HCT116 (cell line): Measurements from ENCODE around the gene VWF. TPM values are rescaled to one million over a fixed set of nuclear protein-coding genes. Genes with fewer than 3 reads are reported as not detected.

ENCODE experiments used
- ATAC-seq: fragments of 200-7000 bp; cut with Tn5 transposase; 2 replicates; pipeline ENCODE4 v1.9.1; 2020; ENCODE audit warnings: mild to moderate bottlenecking, moderate library complexity
- BruUV-seq: library from RNA; stranded (reverse); fragments of 400-500 nt; replicated peaks from 2 replicates; lab custom pipeline; 2021; lab: Mats Ljungman, UMichigan
- CTCF ChIA-PET: fragments of 300-600 bp; sonication (Branson Sonifier 250); formaldehyde crosslinking; loops from one replicate; lab custom pipeline; 2021; ENCODE audit warnings: antibody characterized with exemption; lab: Charles Lee
- POLR2A ChIA-PET: fragments of 300-600, 350-600 bp; sonication (Branson Sonifier 250); formaldehyde crosslinking; loops from one replicate; lab custom pipeline; 2021; ENCODE audit warnings: antibody characterized with exemption; lab: Charles Lee
- RAD21 ChIA-PET, 2 experiments: fragments of 300-600 bp; sonication (Branson Sonifier 250); formaldehyde crosslinking; loops; one replicate each; lab custom pipeline; 2023; ENCODE audit warnings: low total read pairs in 2 of 2; ENCODE audit not compliant: uncharacterized antibody in 2 of 2, unreplicated experiment in 2 of 2, low non-redundant PET in 1 of 2; lab: Charles Lee
- DNase-seq: peaks from one replicate; pipeline ENCODE4 v3.0.0-alpha.2; 2010; ENCODE audit warnings: low read depth, low spot score
- H2AFZ ChIP-seq: fragments of 200-600 bp; shearing (Covaris generic), sonication (generic); 2 replicates; pipeline ENCODE4 v1.6.1; 2017; ENCODE audit warnings: low read depth, mixed run types, mixed read lengths, antibody characterized with exemption, low read length; ENCODE audit not compliant: poor library complexity, severe bottlenecking
- H3K27ac ChIP-seq: 2 replicates; pipeline ENCODE4 v1.5.1; 2012; ENCODE audit warnings: low read depth, low read length
- H3K27me3 ChIP-seq: fragments of 200-600 bp; sonication (generic); 2 replicates; pipeline ENCODE4 v1.6.1; 2016; ENCODE audit warnings: mixed run types, low read length, mixed read lengths; ENCODE audit not compliant: insufficient read depth
- H3K36me3 ChIP-seq, 2 experiments: fragments of 200-500 bp in 1 of 2; fragments of 200-600 bp in 1 of 2; sonication (Bioruptor generic) in 1 of 2; sonication (generic) in 1 of 2; 2 replicates each; pipeline versions ENCODE4 v1.5.1 to v1.6.1; 2014 to 2016; ENCODE audit warnings: low read length in 2 of 2, inconsistent platforms in 1 of 2, mixed read lengths in 1 of 2, mixed run types in 1 of 2; ENCODE audit not compliant: insufficient read depth in 2 of 2, control insufficient read depth in 1 of 2
- H3K4me1 ChIP-seq, 2 experiments: fragments of 200-600 bp in 1 of 2; sonication (generic) in 1 of 2; 2 replicates each; pipeline versions ENCODE4 v1.5.1 to v1.6.1; 2012 to 2017; ENCODE audit warnings: low read length in 2 of 2, inconsistent platforms in 1 of 2, mild to moderate bottlenecking in 1 of 2, mixed read lengths in 1 of 2, mixed run types in 1 of 2, moderate library complexity in 1 of 2; ENCODE audit not compliant: insufficient read depth in 2 of 2, control insufficient read depth in 1 of 2
- H3K4me2 ChIP-seq: fragments of 200-600 bp; sonication (generic); 2 replicates; pipeline ENCODE4 v1.6.1; 2017; ENCODE audit warnings: mixed run types, low read length, mixed read lengths
- H3K4me3 ChIP-seq, 2 experiments: fragments of 200-600 bp in 1 of 2; sonication (generic) in 1 of 2; replicated peaks in 1 of 2; 2 replicates each; pipeline ENCODE4 v1.5.1; 2011 to 2016; ENCODE audit warnings: low read length in 2 of 2, control low read depth in 1 of 2, low read depth in 1 of 2, mild to moderate bottlenecking in 1 of 2, mixed read lengths in 1 of 2, mixed run types in 1 of 2
- H3K79me2 ChIP-seq: fragments of 200-600 bp; sonication (generic); 2 replicates; pipeline ENCODE4 v1.6.1; 2017; ENCODE audit warnings: mild to moderate bottlenecking, mixed run types, low read length, moderate library complexity, mixed read lengths; ENCODE audit not compliant: insufficient read depth
- H3K9ac ChIP-seq: fragments of 200-600 bp; sonication (generic); 2 replicates; pipeline ENCODE4 v1.6.1; 2016; ENCODE audit warnings: low read length, mixed read lengths
- H3K9me2 ChIP-seq: fragments of 200-600 bp; sonication (generic), shearing (Covaris generic); 2 replicates; pipeline ENCODE4 v1.6.1; 2017; ENCODE audit warnings: mixed run types, mild to moderate bottlenecking, moderate library complexity; ENCODE audit not compliant: insufficient read depth
- H3K9me3 ChIP-seq, 2 experiments: fragments of 200-500 bp in 1 of 2; fragments of 200-600 bp in 1 of 2; sonication (Bioruptor generic) in 1 of 2; sonication (generic) in 1 of 2; 2 replicates each; pipeline ENCODE4 v1.6.1; 2014 to 2017; ENCODE audit warnings: low read length in 2 of 2, mixed read lengths in 2 of 2, inconsistent platforms in 1 of 2, low read depth in 1 of 2, mild to moderate bottlenecking in 1 of 2, mixed run types in 1 of 2, moderate library complexity in 1 of 2; ENCODE audit not compliant: control insufficient read depth in 1 of 2, insufficient read depth in 1 of 2
- H4K20me1 ChIP-seq: fragments of 200-600 bp; sonication (generic), shearing (Covaris generic); 2 replicates; pipeline ENCODE4 v1.6.1; 2017; ENCODE audit warnings: mixed run types, mild to moderate bottlenecking, moderate library complexity; ENCODE audit not compliant: insufficient read depth
- ELF1 ChIP-seq: IDR thresholded peaks from 2 replicates; pipeline ENCODE4 v1.6.1; 2012; ENCODE audit warnings: low read depth, borderline replicate concordance
- EZH2 ChIP-seq: fragments of 200-600 bp; sonication (generic); IDR thresholded peaks from 2 replicates; pipeline ENCODE4 v1.6.1; 2017; ENCODE audit warnings: antibody characterized with exemption, mixed run types
- FOSL1 ChIP-seq: IDR thresholded peaks from 2 replicates; pipeline ENCODE4 v1.6.1; 2012; ENCODE audit warnings: low read depth
- MAX ChIP-seq: IDR thresholded peaks from 2 replicates; pipeline ENCODE4 v1.6.1; 2012
- POLR2A ChIP-seq: IDR thresholded peaks from 2 replicates; pipeline ENCODE4 v1.7.0; 2011; ENCODE audit warnings: borderline replicate concordance; ENCODE audit not compliant: insufficient read depth, insufficient read length; ENCODE audit errors: extremely low read depth
- POLR2AphosphoS5 ChIP-seq: IDR thresholded peaks from 2 replicates; pipeline ENCODE4 v1.6.1; 2011; ENCODE audit warnings: mild to moderate bottlenecking, low read depth, low read length, moderate library complexity
- RAD21 ChIP-seq: IDR thresholded peaks from 2 replicates; pipeline ENCODE4 v1.6.1; 2012; ENCODE audit warnings: low read depth, mild to moderate bottlenecking
- REST ChIP-seq: IDR thresholded peaks from 2 replicates; pipeline ENCODE4 v1.6.1; 2012; ENCODE audit warnings: low read depth
- SIN3A ChIP-seq: IDR thresholded peaks from 2 replicates; pipeline ENCODE4 v1.6.1; 2012; ENCODE audit warnings: low read depth
- SP1 ChIP-seq: IDR thresholded peaks from 2 replicates; pipeline ENCODE4 v1.6.1; 2012; ENCODE audit warnings: low read depth
- TCF7L2 ChIP-seq: IDR thresholded peaks from 2 replicates; pipeline ENCODE4 v1.7.0; 2011; ENCODE audit warnings: borderline replicate concordance, inconsistent platforms; ENCODE audit not compliant: insufficient read depth, insufficient read length; ENCODE audit errors: extremely low read depth
- YY1 ChIP-seq: IDR thresholded peaks from 2 replicates; pipeline ENCODE4 v1.6.1; 2011; ENCODE audit warnings: low read length, low read depth, moderate library complexity, mild to moderate bottlenecking; ENCODE audit not compliant: insufficient replicate concordance; ENCODE audit errors: extremely low read depth
- ZBTB33 ChIP-seq: IDR thresholded peaks from 2 replicates; pipeline ENCODE4 v1.6.1; 2011; ENCODE audit warnings: mild to moderate bottlenecking, low read length, moderate library complexity; ENCODE audit not compliant: insufficient replicate concordance; ENCODE audit errors: extremely low read depth
- ZFX ChIP-seq: fragments of 450-650 bp; IDR thresholded peaks from 2 replicates; pipeline ENCODE4 v1.6.1; 2017
- ZNF274 ChIP-seq: fragments of 200-500 bp; sonication (Bioruptor generic); IDR thresholded peaks from 2 replicates; pipeline ENCODE4 v1.6.1; 2014; ENCODE audit warnings: mild to moderate bottlenecking, low read depth, low read length, inconsistent platforms
- intact Hi-C: fragments of 100-400 bp; cut with micrococcal nuclease; formaldehyde crosslinking; loops from 2 replicates; pipeline ENCODE4 v1.10.0; 2022
- total RNA-seq: library from RNA; stranded (reverse); gene quantifications from one replicate; pipeline ENCODE4 v1.2.1, GENCODE V29; 2021; ENCODE audit not compliant: unreplicated experiment

VWF gene
- total RNA-seq, 1 experiment from 2014 or later, result 0.57 TPM

GRCh38 chr12:6084969-6085450, 39.5 kb downstream of the VWF start:
- Histone ChIP-seq H3K9me3 (no peaks in the 10 kb centered on the region), H4K20me1 (no peaks in the 10 kb centered on the region), H3K27ac (peak overlapping the region; percentile 64), H3K4me1 (peaks cover 49 to 67% of the 10 kb centered on the region in 2 experiments), H3K79me2 (no peaks in the 10 kb centered on the region), H2AFZ (no peak overlapping the region), H3K4me2 (peak overlapping the region; percentile 79), H3K9ac (peak overlapping the region; percentile 45), H3K27me3 (no peaks in the 10 kb centered on the region), H3K36me3 (no peaks in the 10 kb centered on the region), H3K4me3 (peak overlapping the region; percentile 19 to 43), H3K9me2 (no peaks in the 10 kb centered on the region)
- DNase-seq, result no peak
- intact Hi-C loops, result no loop called here
- ChIA-PET CTCF (interaction anchor here (1.3 to 2.2 kb wide), 4 partner anchors 8 to 194 kb away, joined by 3 to 11 read pairs (median 7); no protein-coding TSS in a partner anchor), RAD21 (interaction anchor here (1.1 to 1.2 kb wide), 2 partner anchors 8 to 18 kb away, joined by 3 read pairs; no protein-coding TSS in a partner anchor), POLR2A (interaction anchor here (0.7 to 1.7 kb wide), 3 partner anchors 8 to 449 kb away, joined by 3 to 12 read pairs (median 5); partner anchors contain the start of gene GAPDH)
- TF ChIP-seq YY1 (no peak), SIN3A (no peak), ZFX (no peak), ZBTB33 (no peak), POLR2A (no peak), POLR2AphosphoS5 (no peak), SP1 (no peak), ZNF274 (no peak), REST (no peak), EZH2 (no peak), RAD21 (no peak), FOSL1 (no peak), TCF7L2 (no peak), MAX (no peak), ELF1 (no peak)
- BruUV-seq, result no TSS peak
- peak; percentile 46 for ATAC-seq
